ENCODE results near the gene EVC.

EVC gene

DNA sequence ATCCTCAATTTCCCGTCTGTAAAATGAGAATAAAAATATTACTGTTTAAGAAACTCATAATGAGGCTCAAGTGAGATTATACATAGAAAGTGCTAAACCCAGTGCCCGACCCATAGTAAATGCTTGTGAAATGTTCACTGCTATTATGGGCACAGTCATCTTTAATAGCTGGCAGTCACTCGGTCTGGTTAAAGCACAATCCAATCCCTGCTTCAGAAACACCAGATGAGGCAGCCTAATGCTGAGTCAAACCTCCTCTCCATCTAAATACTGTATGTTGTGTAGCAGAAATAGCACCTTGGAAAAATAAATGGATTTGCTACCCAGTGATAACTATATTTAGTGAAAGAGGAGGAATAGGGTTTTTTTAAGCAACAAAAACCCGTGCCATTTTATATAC is 17.1 kb upstream of the EVC start:
- no peak overlapping the region for H3K9ac ChIP-seq (ENCODE audit: low read depth, low read length)
- H3K4me3 ChIP-seq (ENCODE audit: low read depth, low read length) = no peak overlapping the region
- no peaks in the 10 kb centered on the region for H3K9me3 ChIP-seq (ENCODE audit: control insufficient read depth, insufficient read depth, low read length)
- no peaks in the 10 kb centered on the region for H3K4me1 ChIP-seq (ENCODE audit: control insufficient read depth, insufficient read depth, low read length)
- peaks cover 10% of the 10 kb centered on the region for H3K36me3 ChIP-seq (ENCODE audit: control insufficient read depth, insufficient read depth, low read length)
- H3K27me3 ChIP-seq (ENCODE audit: control insufficient read depth, insufficient read depth, low read length) = no peaks in the 10 kb centered on the region

DNA sequence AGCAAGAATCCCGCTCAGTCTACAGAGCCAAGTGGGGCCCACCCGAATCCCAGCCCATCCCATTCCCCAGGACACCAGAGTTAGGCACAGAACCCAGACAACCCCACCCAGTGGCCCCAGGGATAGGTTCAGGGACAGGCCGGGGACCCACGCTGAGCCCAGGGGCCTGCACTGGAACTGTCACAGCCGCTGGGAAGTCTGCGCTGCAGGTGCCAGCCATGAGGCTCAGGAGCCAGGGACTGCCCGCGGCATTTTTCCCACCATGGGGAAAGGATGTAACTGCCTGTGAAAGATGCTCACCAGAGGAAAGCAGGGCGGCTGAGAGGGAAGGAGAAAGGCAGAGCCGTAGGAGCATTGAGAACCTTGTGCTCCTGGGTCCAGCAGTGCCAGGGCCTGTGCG is 14.7 kb upstream of the EVC start:
- no peaks in the 10 kb centered on the region for H3K9me3 ChIP-seq (ENCODE audit: control insufficient read depth, insufficient read depth, low read length)
- no peak overlapping the region for H3K4me3 ChIP-seq (ENCODE audit: low read depth, low read length)
- no peak overlapping the region for H3K9ac ChIP-seq (ENCODE audit: low read depth, low read length)
- no peaks in the 10 kb centered on the region for H3K27me3 ChIP-seq (ENCODE audit: control insufficient read depth, insufficient read depth, low read length)
- H3K36me3 ChIP-seq (ENCODE audit: control insufficient read depth, insufficient read depth, low read length) = peaks cover 7% of the 10 kb centered on the region
- H3K4me1 ChIP-seq (ENCODE audit: control insufficient read depth, insufficient read depth, low read length) = no peaks in the 10 kb centered on the region

DNA sequence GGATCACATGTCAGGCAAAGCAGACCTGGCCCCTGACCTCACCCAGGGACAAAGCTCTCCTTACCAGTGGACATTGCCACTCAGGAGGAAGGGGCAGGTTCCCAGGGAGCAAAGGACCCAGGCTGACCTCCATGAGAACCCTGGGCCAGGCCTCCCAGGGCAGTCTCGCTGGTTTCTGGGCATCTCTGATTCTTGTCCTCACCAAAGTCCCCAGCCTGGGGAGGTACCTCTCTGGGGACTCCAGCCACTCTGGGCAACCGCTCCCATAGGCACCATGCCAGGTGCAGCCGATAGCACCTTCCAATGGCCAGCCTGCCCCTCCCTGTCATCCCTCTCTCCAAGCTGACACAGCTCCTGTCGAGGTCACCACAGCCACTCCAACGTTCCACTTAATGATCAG is 10.5 kb upstream of the EVC start:
- no peaks in the 10 kb centered on the region for H3K9me3 ChIP-seq (ENCODE audit: control insufficient read depth, insufficient read depth, low read length)
- H3K4me3 ChIP-seq (ENCODE audit: low read depth, low read length) = no peak overlapping the region
- no peaks in the 10 kb centered on the region for H3K4me1 ChIP-seq (ENCODE audit: control insufficient read depth, insufficient read depth, low read length)
- H3K27me3 ChIP-seq (ENCODE audit: control insufficient read depth, insufficient read depth, low read length) = no peaks in the 10 kb centered on the region
- H3K36me3 ChIP-seq (ENCODE audit: control insufficient read depth, insufficient read depth, low read length) = peaks cover 10% of the 10 kb centered on the region
- no peak overlapping the region for H3K9ac ChIP-seq (ENCODE audit: low read depth, low read length)

GRCh38 chr4:5701971-5702370 is 9.0 kb upstream of the EVC start:
- no peak overlapping the region for H3K9ac ChIP-seq (ENCODE audit: low read depth, low read length)
- no peaks in the 10 kb centered on the region for H3K4me1 ChIP-seq (ENCODE audit: control insufficient read depth, insufficient read depth, low read length)
- no peaks in the 10 kb centered on the region for H3K27me3 ChIP-seq (ENCODE audit: control insufficient read depth, insufficient read depth, low read length)
- peaks cover 8% of the 10 kb centered on the region for H3K36me3 ChIP-seq (ENCODE audit: control insufficient read depth, insufficient read depth, low read length)
- no peaks in the 10 kb centered on the region for H3K9me3 ChIP-seq (ENCODE audit: control insufficient read depth, insufficient read depth, low read length)
- no peak overlapping the region for H3K4me3 ChIP-seq (ENCODE audit: low read depth, low read length)

GRCh38 chr4:5703831-5704230 is 7.2 kb upstream of the EVC start:
- Histone ChIP-seq H3K4me3 (ENCODE audit: low read depth, low read length) (no peak overlapping the region), H3K36me3 (ENCODE audit: control insufficient read depth, insufficient read depth, low read length) (peaks cover 7% of the 10 kb centered on the region), H3K4me1 (ENCODE audit: control insufficient read depth, insufficient read depth, low read length) (no peaks in the 10 kb centered on the region), H3K9ac (ENCODE audit: low read depth, low read length) (no peak overlapping the region), H3K9me3 (ENCODE audit: control insufficient read depth, insufficient read depth, low read length) (no peaks in the 10 kb centered on the region), H3K27me3 (ENCODE audit: control insufficient read depth, insufficient read depth, low read length) (no peaks in the 10 kb centered on the region)

DNA sequence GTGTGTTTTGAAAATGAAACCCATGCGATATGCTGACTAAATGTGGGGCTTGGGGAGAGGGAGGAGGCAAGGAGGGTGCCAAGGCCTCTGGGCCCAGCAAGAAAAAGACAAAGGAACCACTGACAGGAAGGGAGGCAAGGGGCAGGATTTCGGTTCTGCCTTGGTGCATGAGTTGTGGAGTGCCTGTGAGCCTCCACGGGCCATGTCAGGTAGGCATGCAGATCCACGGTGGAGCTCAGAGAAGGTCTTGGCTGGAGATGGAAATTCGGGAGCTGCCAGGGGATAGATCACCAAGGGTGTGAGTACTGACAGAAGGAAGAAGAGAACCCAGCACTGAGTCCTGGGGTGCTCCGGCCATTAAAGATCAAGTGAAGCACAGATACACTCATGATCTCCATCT is 6.7 kb upstream of the EVC start:
- Histone ChIP-seq H3K4me1 (ENCODE audit: control insufficient read depth, insufficient read depth, low read length) (no peaks in the 10 kb centered on the region), H3K36me3 (ENCODE audit: control insufficient read depth, insufficient read depth, low read length) (peaks cover 7% of the 10 kb centered on the region), H3K9me3 (ENCODE audit: control insufficient read depth, insufficient read depth, low read length) (no peaks in the 10 kb centered on the region), H3K4me3 (ENCODE audit: low read depth, low read length) (no peak overlapping the region), H3K9ac (ENCODE audit: low read depth, low read length) (no peak overlapping the region), H3K27me3 (ENCODE audit: control insufficient read depth, insufficient read depth, low read length) (peaks cover under 1% of the 10 kb centered on the region)

- Histone ChIP-seq H3K27me3 (ENCODE audit: control insufficient read depth, insufficient read depth, low read length) (peaks cover 14% of the 10 kb centered on the region), H3K36me3 (ENCODE audit: control insufficient read depth, insufficient read depth, low read length) (peaks cover 7% of the 10 kb centered on the region), H3K9me3 (ENCODE audit: control insufficient read depth, insufficient read depth, low read length) (no peaks in the 10 kb centered on the region), H3K9ac (ENCODE audit: low read depth, low read length) (no peak overlapping the region), H3K4me1 (ENCODE audit: control insufficient read depth, insufficient read depth, low read length) (peaks cover 3% of the 10 kb centered on the region), H3K4me3 (ENCODE audit: low read depth, low read length) (no peak overlapping the region)
These were observed 5.2 kb upstream of the EVC start for GRCh38 chr4:5705647-5706320.

DNA sequence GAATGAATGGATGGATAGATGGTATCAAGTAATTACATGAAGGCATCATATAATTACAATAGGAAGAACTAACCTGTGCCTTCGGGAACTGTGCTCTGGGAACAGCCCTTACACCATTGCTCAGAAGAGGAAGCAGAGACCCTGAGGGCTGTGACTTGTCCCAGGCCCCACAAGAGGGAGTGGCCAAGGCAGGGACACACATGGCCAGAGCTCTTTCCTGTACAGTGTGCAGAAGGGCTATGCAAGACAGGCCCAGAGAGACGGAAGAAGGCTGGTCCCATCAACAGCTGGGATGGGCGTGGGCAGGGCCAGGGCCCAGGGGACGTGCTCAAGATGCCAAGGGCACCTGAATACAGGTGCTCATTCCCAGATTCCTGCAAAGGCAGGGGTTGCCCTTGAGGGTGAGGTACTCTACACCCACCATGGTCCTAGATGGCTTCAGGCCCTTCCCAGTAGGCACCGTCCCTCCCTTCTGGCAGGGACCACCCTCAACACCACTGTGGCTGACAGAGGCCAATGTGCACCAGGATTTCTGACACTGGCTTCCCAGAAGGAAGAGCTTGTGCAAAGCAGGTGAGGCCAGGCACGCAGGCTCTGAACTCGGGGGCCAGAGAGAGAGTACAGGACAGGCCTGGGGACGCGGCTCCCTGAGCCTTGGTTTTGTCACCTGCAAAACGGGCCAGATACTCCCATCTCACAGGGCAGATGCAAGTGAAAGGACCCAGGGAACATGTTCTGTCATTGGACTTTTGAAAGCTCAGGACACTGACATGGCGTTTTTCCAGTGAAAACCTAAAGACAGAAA is 4.3 kb upstream of the EVC start:
- no peaks in the 10 kb centered on the region for H3K9me3 ChIP-seq (ENCODE audit: control insufficient read depth, insufficient read depth, low read length)
- H3K27me3 ChIP-seq (ENCODE audit: control insufficient read depth, insufficient read depth, low read length) = peaks cover 15% of the 10 kb centered on the region
- H3K4me3 ChIP-seq (ENCODE audit: low read depth, low read length) = no peak overlapping the region
- H3K36me3 ChIP-seq (ENCODE audit: control insufficient read depth, insufficient read depth, low read length) = peaks cover 7% of the 10 kb centered on the region
- H3K4me1 ChIP-seq (ENCODE audit: control insufficient read depth, insufficient read depth, low read length) = peaks cover 3% of the 10 kb centered on the region
- no peak overlapping the region for H3K9ac ChIP-seq (ENCODE audit: low read depth, low read length)

- H3K4me3 ChIP-seq (ENCODE audit: low read depth, low read length) = peak overlapping the region; percentile 76
- H3K27me3 ChIP-seq (ENCODE audit: control insufficient read depth, insufficient read depth, low read length) = peaks cover 22% of the 10 kb centered on the region
- no peaks in the 10 kb centered on the region for H3K9me3 ChIP-seq (ENCODE audit: control insufficient read depth, insufficient read depth, low read length)
- H3K9ac ChIP-seq (ENCODE audit: low read depth, low read length) = peak overlapping the region; percentile 26
- H3K4me1 ChIP-seq (ENCODE audit: control insufficient read depth, insufficient read depth, low read length) = peaks cover 5% of the 10 kb centered on the region
- H3K36me3 ChIP-seq (ENCODE audit: control insufficient read depth, insufficient read depth, low read length) = peaks cover 6% of the 10 kb centered on the region
These were observed 3.6 kb upstream of the EVC start for GRCh38 chr4:5707366-5707765.

GRCh38 chr4:5707778-5708448 is 3.1 kb upstream of the EVC start:
- H3K9ac ChIP-seq (ENCODE audit: low read depth, low read length) = peak overlapping the region; percentile 26
- H3K27me3 ChIP-seq (ENCODE audit: control insufficient read depth, insufficient read depth, low read length) = peaks cover 27% of the 10 kb centered on the region
- peaks cover 5% of the 10 kb centered on the region for H3K36me3 ChIP-seq (ENCODE audit: control insufficient read depth, insufficient read depth, low read length)
- H3K4me1 ChIP-seq (ENCODE audit: control insufficient read depth, insufficient read depth, low read length) = peaks cover 5% of the 10 kb centered on the region
- peak overlapping the region; percentile 76 for H3K4me3 ChIP-seq (ENCODE audit: low read depth, low read length)
- H3K9me3 ChIP-seq (ENCODE audit: control insufficient read depth, insufficient read depth, low read length) = no peaks in the 10 kb centered on the region

- Histone ChIP-seq H3K9me3 (ENCODE audit: control insufficient read depth, insufficient read depth, low read length) (no peaks in the 10 kb centered on the region), H3K27me3 (ENCODE audit: control insufficient read depth, insufficient read depth, low read length) (peaks cover 29% of the 10 kb centered on the region), H3K9ac (ENCODE audit: low read depth, low read length) (peak within 1 kb of the TSS; percentile 26), H3K4me3 (ENCODE audit: low read depth, low read length) (peak within 1 kb of the TSS; percentile 76), H3K36me3 (ENCODE audit: control insufficient read depth, insufficient read depth, low read length) (peaks cover 5% of the 10 kb centered on the region), H3K4me1 (ENCODE audit: control insufficient read depth, insufficient read depth, low read length) (peaks cover 5% of the 10 kb centered on the region)
These were observed 2.4 kb upstream of the EVC start, which contains the start of gene EVC2 for GRCh38 chr4:5708449-5709206. EVC2 (minus strand) TSS chr4:5708559; CDS start chr4:5708513, 46 bp downstream.
